Measurements from ENCODE around the gene SLC10A7.

Gene SLC10A7

GRCh38 chr4:146442801-146443200, 78.9 kb downstream of the SLC10A7 start:
- DNase-seq (ENCODE audit: low read depth in 2 of 2): no peak

- DNase-seq (ENCODE audit: low read depth in 2 of 2): no peak
These were observed 81.7 kb downstream of the SLC10A7 start for GRCh38 chr4:146439999-146440398.

- DNase-seq (ENCODE audit: low read depth in 2 of 2): no peak
These were observed 82.3 kb downstream of the SLC10A7 start for GRCh38 chr4:146439437-146439836.

GRCh38 chr4:146437778-146438177, 84.0 kb downstream of the SLC10A7 start:
- DNase-seq (ENCODE audit: low read depth in 2 of 2): no peak

- no peak for DNase-seq (ENCODE audit: low read depth in 2 of 2)
These were observed 85.1 kb downstream of the SLC10A7 start for GRCh38 chr4:146436423-146437162.

GRCh38 chr4:146435962-146436361, 85.8 kb downstream of the SLC10A7 start:
- no peak for DNase-seq (ENCODE audit: low read depth in 2 of 2)

- no peak for DNase-seq (ENCODE audit: low read depth in 2 of 2)
These were observed 89.7 kb downstream of the SLC10A7 start for GRCh38 chr4:146432065-146432464.

GRCh38 chr4:146428298-146428697, 93.4 kb downstream of the SLC10A7 start:
- DNase-seq (ENCODE audit: low read depth in 2 of 2): no peak

- no peak for DNase-seq (ENCODE audit: low read depth in 2 of 2)
These were observed 103.9 kb downstream of the SLC10A7 start for GRCh38 chr4:146417822-146418221.

GRCh38 chr4:146415829-146416228, 105.9 kb downstream of the SLC10A7 start:
- DNase-seq (ENCODE audit: low read depth in 2 of 2): no peak

GRCh38 chr4:146407669-146408084, 114.1 kb downstream of the SLC10A7 start:
- DNase-seq (ENCODE audit: low read depth in 2 of 2): no peak

GRCh38 chr4:146407257-146407656, 114.5 kb downstream of the SLC10A7 start:
- no peak for DNase-seq (ENCODE audit: low read depth in 2 of 2)

- no peak for DNase-seq (ENCODE audit: low read depth in 2 of 2)
These were observed 120.5 kb downstream of the SLC10A7 start for GRCh38 chr4:146401274-146401673.

- no peak for DNase-seq (ENCODE audit: low read depth in 2 of 2)
These were observed 122.8 kb downstream of the SLC10A7 start for GRCh38 chr4:146398896-146399445.

GRCh38 chr4:146398404-146398803, 123.3 kb downstream of the SLC10A7 start:
- DNase-seq (ENCODE audit: low read depth in 2 of 2): no peak

- no peak for DNase-seq (ENCODE audit: low read depth in 2 of 2)
These were observed 132.2 kb downstream of the SLC10A7 start for GRCh38 chr4:146389561-146389960.

GRCh38 chr4:146382194-146382593, 139.5 kb downstream of the SLC10A7 start:
- no peak for DNase-seq (ENCODE audit: low read depth in 2 of 2)

GRCh38 chr4:146381263-146381872, 140.4 kb downstream of the SLC10A7 start:
- DNase-seq (ENCODE audit: low read depth in 2 of 2): no peak

GRCh38 chr4:146379744-146380143, 142.0 kb downstream of the SLC10A7 start:
- no peak for DNase-seq (ENCODE audit: low read depth in 2 of 2)

- no peak for DNase-seq (ENCODE audit: low read depth in 2 of 2)
These were observed 149.9 kb downstream of the SLC10A7 start for GRCh38 chr4:146371812-146372211.

GRCh38 chr4:146370841-146371240, 150.9 kb downstream of the SLC10A7 start:
- DNase-seq (ENCODE audit: low read depth in 2 of 2): no peak

GRCh38 chr4:146369446-146369845, 152.3 kb downstream of the SLC10A7 start:
- no peak for DNase-seq (ENCODE audit: low read depth in 2 of 2)

GRCh38 chr4:146368209-146368608, 153.5 kb downstream of the SLC10A7 start:
- DNase-seq (ENCODE audit: low read depth in 2 of 2): no peak

Measured in stimulated activated CD8-positive, alpha-beta memory T cell treated with anti-CD3 and anti-CD28 coated beads, Interleukin-2, amount 100 ng/mL, for 48 hours (primary cell).